GM23338 (cell line): ENCODE measurements around the gene AKNA. TPM values are rescaled to one million over a fixed set of nuclear protein-coding genes. Genes with fewer than 3 reads are reported as not detected.

ENCODE experiments used
- ATAC-seq: fragments of 200-7000 bp; cut with Tn5 transposase; 3 replicates; pipeline ENCODE4 v1.9.1; 2020
- DNase-seq: peaks from one replicate; pipeline ENCODE4 v3.0.0-alpha.2; 2015; ENCODE audit warnings: low spot score
- H2AFZ ChIP-seq: fragments of 200-600 bp; sonication (generic); 2 replicates; pipeline ENCODE4 v1.8.0; 2016; ENCODE audit warnings: antibody characterized with exemption, mild to moderate bottlenecking, moderate library complexity
- H3F3A ChIP-seq: fragments of 200-600 bp; sonication (generic); replicated peaks from 2 replicates; pipeline ENCODE4 v1.8.0; 2017; ENCODE audit warnings: antibody characterized with exemption, mixed run types, low read depth
- H3K27ac ChIP-seq: fragments of 200-600 bp; sonication (generic); 2 replicates; pipeline ENCODE4 v1.6.1; 2016; ENCODE audit warnings: low read depth
- H3K27me3 ChIP-seq: fragments of 200-600 bp; sonication (generic); 2 replicates; pipeline ENCODE4 v1.8.0; 2016; ENCODE audit warnings: mild to moderate bottlenecking, mixed run types, moderate library complexity; ENCODE audit not compliant: insufficient read depth
- H3K36me3 ChIP-seq: fragments of 200-600 bp; sonication (generic); 2 replicates; pipeline ENCODE4 v1.8.0; 2016; ENCODE audit warnings: mild to moderate bottlenecking; ENCODE audit not compliant: insufficient read depth
- H3K4me1 ChIP-seq: fragments of 200-600 bp; sonication (generic); 2 replicates; pipeline ENCODE4 v1.8.0; 2016; ENCODE audit warnings: mild to moderate bottlenecking, moderate library complexity; ENCODE audit not compliant: insufficient read depth
- H3K4me2 ChIP-seq: fragments of 200-600 bp; sonication (generic); 2 replicates; pipeline ENCODE4 v1.7.1; 2017; ENCODE audit warnings: mixed run types
- H3K4me3 ChIP-seq: fragments of 200-600 bp; sonication (generic); 2 replicates; pipeline ENCODE4 v1.6.1; 2016; ENCODE audit warnings: mixed run types
- H3K79me2 ChIP-seq: fragments of 200-600 bp; sonication (generic); replicated peaks from 2 replicates; pipeline ENCODE4 v1.8.0; 2017; ENCODE audit warnings: mild to moderate bottlenecking; ENCODE audit not compliant: insufficient read depth
- H3K9me2 ChIP-seq: fragments of 200-600 bp; sonication (generic); 2 replicates; pipeline ENCODE4 v1.8.0; 2017; ENCODE audit not compliant: insufficient read depth
- H4K20me1 ChIP-seq: fragments of 200-600 bp; sonication (generic); replicated peaks from 2 replicates; pipeline ENCODE4 v1.8.0; 2017; ENCODE audit warnings: mild to moderate bottlenecking; ENCODE audit not compliant: insufficient read depth
- H3K27ac Mint-ChIP-seq: 2 replicates; pipeline ENCODE4 v1.8.0; 2020; ENCODE audit warnings: inconsistent platforms, mild to moderate bottlenecking, moderate library complexity, mixed read lengths
- H3K27me3 Mint-ChIP-seq: 3 replicates; pipeline ENCODE4 v1.8.0; 2022; ENCODE audit warnings: low read depth, mild to moderate bottlenecking, moderate library complexity, mixed read lengths, inconsistent platforms; ENCODE audit not compliant: insufficient read depth, poor library complexity
- H3K36me3 Mint-ChIP-seq: 3 replicates; pipeline ENCODE4 v1.8.0; 2021; ENCODE audit warnings: low read depth, mild to moderate bottlenecking, inconsistent platforms, moderate library complexity, mixed read lengths
- H3K4me1 Mint-ChIP-seq: 3 replicates; pipeline ENCODE4 v1.8.0; 2020; ENCODE audit warnings: mild to moderate bottlenecking, inconsistent platforms, mixed read lengths
- H3K4me3 Mint-ChIP-seq: 3 replicates; pipeline ENCODE4 v1.8.0; 2021; ENCODE audit warnings: moderate library complexity, mild to moderate bottlenecking, inconsistent platforms, mixed read lengths
- H3K9me3 Mint-ChIP-seq: 3 replicates; pipeline ENCODE4 v1.8.0; 2020; ENCODE audit warnings: moderate library complexity, mild to moderate bottlenecking, inconsistent platforms, mixed read lengths
- CREB1 ChIP-seq: fragments of 250-450 bp; sonication (Bioruptor Pico); IDR thresholded peaks from 2 replicates; pipeline ENCODE4 v1.5.0; 2020; ENCODE audit warnings: low read depth, mild to moderate bottlenecking, moderate library complexity
- EZH2 ChIP-seq: fragments of 200-600 bp; sonication (generic); IDR thresholded peaks from one replicate; pipeline ENCODE4 v1.8.0; 2017; ENCODE audit warnings: antibody characterized with exemption, mild to moderate bottlenecking, low read depth; ENCODE audit not compliant: unreplicated experiment
- EZH2phosphoT487 ChIP-seq: fragments of 200-600 bp; sonication (generic); IDR thresholded peaks from one replicate; pipeline ENCODE4 v1.8.1; 2018; ENCODE audit warnings: antibody characterized with exemption; ENCODE audit not compliant: unreplicated experiment
- JUNB ChIP-seq: IDR thresholded peaks from one replicate; pipeline ENCODE4 v1.6.1; 2016; ENCODE audit warnings: antibody characterized with exemption; ENCODE audit not compliant: unreplicated experiment
- NANOG ChIP-seq: IDR thresholded peaks from 2 replicates; pipeline ENCODE4 v1.6.1; 2016; ENCODE audit warnings: antibody characterized with exemption, borderline replicate concordance
- POLR2AphosphoS5 ChIP-seq: IDR thresholded peaks from 2 replicates; pipeline ENCODE4 v1.6.1; 2016; ENCODE audit warnings: antibody characterized with exemption, low read depth
- STAT1 ChIP-seq: IDR thresholded peaks from one replicate; pipeline ENCODE4 v1.6.1; 2016; ENCODE audit warnings: antibody characterized with exemption; ENCODE audit not compliant: unreplicated experiment
- ZNF114 ChIP-seq: fragments of 250-450 bp; sonication (Bioruptor Pico); IDR thresholded peaks from 2 replicates; pipeline ENCODE4 v1.5.0; 2020; ENCODE audit warnings: mild to moderate bottlenecking, moderate library complexity
- ZNF331 ChIP-seq: fragments of 250-450 bp; sonication (Bioruptor Pico); IDR thresholded peaks from 2 replicates; pipeline ENCODE4 v1.5.0; 2020; ENCODE audit warnings: low read depth, mild to moderate bottlenecking, moderate library complexity
- polyA plus RNA-seq: library from polyadenylated mRNA; unstranded; fragments of >200 nt; fragmentation: Nextera tagmentation; extraction: Ambion mirVana; gene quantifications from 2 replicates; pipeline ENCODE4 v1.2.1, GENCODE V29; 2016
- total RNA-seq: library from RNA; depleted of rRNA; stranded (reverse); fragments of >200 nt; shearing (Covaris generic); gene quantifications from 2 replicates; pipeline ENCODE4 v1.2.3, GENCODE V29; 2014
- TF ChIP-seq, protein P1 (sequence below): IDR thresholded peaks from 2 replicates; pipeline ENCODE4 v1.6.1; 2016; ENCODE audit warnings: antibody characterized with exemption
- TF ChIP-seq, protein P2 (sequence below), 2 experiments: fragments of 200-600 bp in 1 of 2; sonication (generic) in 1 of 2; conservative IDR thresholded peaks; 2 replicates each; pipeline versions ENCODE4 v1.5.1 to v1.6.1; 2016 to 2017; ENCODE audit warnings: antibody characterized with exemption in 2 of 2, low read depth in 2 of 2, mild to moderate bottlenecking in 2 of 2, moderate library complexity in 1 of 2
- TF ChIP-seq, protein P3 (sequence below): fragments of 250-450 bp; sonication (Bioruptor Pico); IDR thresholded peaks from 2 replicates; pipeline ENCODE4 v1.5.0; 2020; ENCODE audit warnings: mild to moderate bottlenecking, moderate library complexity
- TF ChIP-seq, protein P4 (sequence below): IDR thresholded peaks from one replicate; pipeline ENCODE4 v1.6.1; 2018; ENCODE audit warnings: antibody characterized with exemption; ENCODE audit not compliant: unreplicated experiment

AKNA gene
- total and polyA plus RNA-seq, 2 experiments from 2014 or later, result 9.0 to 28.1 TPM

DNA sequence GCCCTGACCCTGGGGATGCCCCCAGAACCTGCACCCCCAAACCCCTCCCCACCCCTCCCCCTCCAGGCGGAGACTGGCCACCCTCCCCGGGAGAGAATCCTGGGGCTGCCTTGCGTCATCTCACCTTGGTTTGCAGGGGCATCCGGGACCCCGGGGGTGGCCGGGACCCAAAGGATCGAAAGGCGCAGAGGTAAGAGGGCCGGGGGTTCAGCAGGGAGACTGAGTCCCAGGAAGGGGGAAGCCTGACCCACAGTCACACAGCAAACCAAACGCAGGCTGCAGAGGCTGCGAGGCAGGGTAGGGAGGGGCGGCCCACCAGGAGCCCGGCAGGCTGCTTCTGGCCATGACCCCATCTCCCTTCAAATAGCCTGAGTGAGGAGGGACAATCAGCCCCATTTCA lies 98.7 kb downstream of the AKNA start:
- Histone ChIP-seq H3K4me3 (no peak overlapping the region), H4K20me1 (no peaks in the 10 kb centered on the region), H3K27me3 (no peaks in the 10 kb centered on the region), H3K4me2 (no peak overlapping the region), H3K9me2 (no peaks in the 10 kb centered on the region), H3K27ac (no peak overlapping the region), H3K4me1 (peaks cover 7% of the 10 kb centered on the region), H2AFZ (no peak overlapping the region), H3K36me3 (peaks cover 12% of the 10 kb centered on the region; the same call in 1 of the 2 replicates), H3K79me2 (no peaks in the 10 kb centered on the region), H3F3A (no peaks in the 10 kb centered on the region)
- TF ChIP-seq NANOG (no peak), CREB1 (no peak), JUNB (no peak), STAT1 (no peak), EZH2 (no peak), ZNF114 (CRISPR knock-in tag) (no peak), EZH2phosphoT487 (no peak), POLR2AphosphoS5 (no peak), ZNF331 (CRISPR knock-in tag) (no peak)
- TF ChIP-seq, protein P1, sequence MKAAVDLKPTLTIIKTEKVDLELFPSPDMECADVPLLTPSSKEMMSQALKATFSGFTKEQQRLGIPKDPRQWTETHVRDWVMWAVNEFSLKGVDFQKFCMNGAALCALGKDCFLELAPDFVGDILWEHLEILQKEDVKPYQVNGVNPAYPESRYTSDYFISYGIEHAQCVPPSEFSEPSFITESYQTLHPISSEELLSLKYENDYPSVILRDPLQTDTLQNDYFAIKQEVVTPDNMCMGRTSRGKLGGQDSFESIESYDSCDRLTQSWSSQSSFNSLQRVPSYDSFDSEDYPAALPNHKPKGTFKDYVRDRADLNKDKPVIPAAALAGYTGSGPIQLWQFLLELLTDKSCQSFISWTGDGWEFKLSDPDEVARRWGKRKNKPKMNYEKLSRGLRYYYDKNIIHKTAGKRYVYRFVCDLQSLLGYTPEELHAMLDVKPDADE, result no peak
- TF ChIP-seq, protein P2, sequence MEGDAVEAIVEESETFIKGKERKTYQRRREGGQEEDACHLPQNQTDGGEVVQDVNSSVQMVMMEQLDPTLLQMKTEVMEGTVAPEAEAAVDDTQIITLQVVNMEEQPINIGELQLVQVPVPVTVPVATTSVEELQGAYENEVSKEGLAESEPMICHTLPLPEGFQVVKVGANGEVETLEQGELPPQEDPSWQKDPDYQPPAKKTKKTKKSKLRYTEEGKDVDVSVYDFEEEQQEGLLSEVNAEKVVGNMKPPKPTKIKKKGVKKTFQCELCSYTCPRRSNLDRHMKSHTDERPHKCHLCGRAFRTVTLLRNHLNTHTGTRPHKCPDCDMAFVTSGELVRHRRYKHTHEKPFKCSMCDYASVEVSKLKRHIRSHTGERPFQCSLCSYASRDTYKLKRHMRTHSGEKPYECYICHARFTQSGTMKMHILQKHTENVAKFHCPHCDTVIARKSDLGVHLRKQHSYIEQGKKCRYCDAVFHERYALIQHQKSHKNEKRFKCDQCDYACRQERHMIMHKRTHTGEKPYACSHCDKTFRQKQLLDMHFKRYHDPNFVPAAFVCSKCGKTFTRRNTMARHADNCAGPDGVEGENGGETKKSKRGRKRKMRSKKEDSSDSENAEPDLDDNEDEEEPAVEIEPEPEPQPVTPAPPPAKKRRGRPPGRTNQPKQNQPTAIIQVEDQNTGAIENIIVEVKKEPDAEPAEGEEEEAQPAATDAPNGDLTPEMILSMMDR (conservative IDR thresholded peaks at IDR 0.05; ENCODE audit: low read depth in 2 of 2), result no peak
- TF ChIP-seq, protein P3, sequence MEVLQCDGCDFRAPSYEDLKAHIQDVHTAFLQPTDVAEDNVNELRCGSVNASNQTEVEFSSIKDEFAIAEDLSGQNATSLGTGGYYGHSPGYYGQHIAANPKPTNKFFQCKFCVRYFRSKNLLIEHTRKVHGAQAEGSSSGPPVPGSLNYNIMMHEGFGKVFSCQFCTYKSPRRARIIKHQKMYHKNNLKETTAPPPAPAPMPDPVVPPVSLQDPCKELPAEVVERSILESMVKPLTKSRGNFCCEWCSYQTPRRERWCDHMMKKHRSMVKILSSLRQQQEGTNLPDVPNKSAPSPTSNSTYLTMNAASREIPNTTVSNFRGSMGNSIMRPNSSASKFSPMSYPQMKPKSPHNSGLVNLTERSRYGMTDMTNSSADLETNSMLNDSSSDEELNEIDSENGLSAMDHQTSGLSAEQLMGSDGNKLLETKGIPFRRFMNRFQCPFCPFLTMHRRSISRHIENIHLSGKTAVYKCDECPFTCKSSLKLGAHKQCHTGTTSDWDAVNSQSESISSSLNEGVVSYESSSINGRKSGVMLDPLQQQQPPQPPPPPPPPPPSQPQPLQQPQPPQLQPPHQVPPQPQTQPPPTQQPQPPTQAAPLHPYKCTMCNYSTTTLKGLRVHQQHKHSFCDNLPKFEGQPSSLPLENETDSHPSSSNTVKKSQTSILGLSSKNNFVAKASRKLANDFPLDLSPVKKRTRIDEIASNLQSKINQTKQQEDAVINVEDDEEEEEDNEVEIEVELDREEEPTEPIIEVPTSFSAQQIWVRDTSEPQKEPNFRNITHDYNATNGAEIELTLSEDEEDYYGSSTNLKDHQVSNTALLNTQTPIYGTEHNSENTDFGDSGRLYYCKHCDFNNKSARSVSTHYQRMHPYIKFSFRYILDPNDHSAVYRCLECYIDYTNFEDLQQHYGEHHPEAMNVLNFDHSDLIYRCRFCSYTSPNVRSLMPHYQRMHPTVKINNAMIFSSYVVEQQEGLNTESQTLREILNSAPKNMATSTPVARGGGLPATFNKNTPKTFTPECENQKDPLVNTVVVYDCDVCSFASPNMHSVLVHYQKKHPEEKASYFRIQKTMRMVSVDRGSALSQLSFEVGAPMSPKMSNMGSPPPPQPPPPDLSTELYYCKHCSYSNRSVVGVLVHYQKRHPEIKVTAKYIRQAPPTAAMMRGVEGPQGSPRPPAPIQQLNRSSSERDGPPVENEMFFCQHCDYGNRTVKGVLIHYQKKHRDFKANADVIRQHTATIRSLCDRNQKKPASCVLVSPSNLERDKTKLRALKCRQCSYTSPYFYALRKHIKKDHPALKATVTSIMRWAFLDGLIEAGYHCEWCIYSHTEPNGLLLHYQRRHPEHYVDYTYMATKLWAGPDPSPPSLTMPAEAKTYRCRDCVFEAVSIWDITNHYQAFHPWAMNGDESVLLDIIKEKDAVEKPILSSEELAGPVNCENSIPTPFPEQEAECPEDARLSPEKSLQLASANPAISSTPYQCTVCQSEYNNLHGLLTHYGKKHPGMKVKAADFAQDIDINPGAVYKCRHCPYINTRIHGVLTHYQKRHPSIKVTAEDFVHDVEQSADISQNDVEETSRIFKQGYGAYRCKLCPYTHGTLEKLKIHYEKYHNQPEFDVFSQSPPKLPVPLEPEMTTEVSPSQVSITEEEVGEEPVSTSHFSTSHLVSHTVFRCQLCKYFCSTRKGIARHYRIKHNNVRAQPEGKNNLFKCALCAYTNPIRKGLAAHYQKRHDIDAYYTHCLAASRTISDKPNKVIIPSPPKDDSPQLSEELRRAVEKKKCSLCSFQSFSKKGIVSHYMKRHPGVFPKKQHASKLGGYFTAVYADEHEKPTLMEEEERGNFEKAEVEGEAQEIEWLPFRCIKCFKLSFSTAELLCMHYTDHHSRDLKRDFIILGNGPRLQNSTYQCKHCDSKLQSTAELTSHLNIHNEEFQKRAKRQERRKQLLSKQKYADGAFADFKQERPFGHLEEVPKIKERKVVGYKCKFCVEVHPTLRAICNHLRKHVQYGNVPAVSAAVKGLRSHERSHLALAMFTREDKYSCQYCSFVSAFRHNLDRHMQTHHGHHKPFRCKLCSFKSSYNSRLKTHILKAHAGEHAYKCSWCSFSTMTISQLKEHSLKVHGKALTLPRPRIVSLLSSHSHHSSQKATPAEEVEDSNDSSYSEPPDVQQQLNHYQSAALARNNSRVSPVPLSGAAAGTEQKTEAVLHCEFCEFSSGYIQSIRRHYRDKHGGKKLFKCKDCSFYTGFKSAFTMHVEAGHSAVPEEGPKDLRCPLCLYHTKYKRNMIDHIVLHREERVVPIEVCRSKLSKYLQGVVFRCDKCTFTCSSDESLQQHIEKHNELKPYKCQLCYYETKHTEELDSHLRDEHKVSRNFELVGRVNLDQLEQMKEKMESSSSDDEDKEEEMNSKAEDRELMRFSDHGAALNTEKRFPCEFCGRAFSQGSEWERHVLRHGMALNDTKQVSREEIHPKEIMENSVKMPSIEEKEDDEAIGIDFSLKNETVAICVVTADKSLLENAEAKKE (CRISPR knock-in tag), result no peak
- TF ChIP-seq, protein P4, sequence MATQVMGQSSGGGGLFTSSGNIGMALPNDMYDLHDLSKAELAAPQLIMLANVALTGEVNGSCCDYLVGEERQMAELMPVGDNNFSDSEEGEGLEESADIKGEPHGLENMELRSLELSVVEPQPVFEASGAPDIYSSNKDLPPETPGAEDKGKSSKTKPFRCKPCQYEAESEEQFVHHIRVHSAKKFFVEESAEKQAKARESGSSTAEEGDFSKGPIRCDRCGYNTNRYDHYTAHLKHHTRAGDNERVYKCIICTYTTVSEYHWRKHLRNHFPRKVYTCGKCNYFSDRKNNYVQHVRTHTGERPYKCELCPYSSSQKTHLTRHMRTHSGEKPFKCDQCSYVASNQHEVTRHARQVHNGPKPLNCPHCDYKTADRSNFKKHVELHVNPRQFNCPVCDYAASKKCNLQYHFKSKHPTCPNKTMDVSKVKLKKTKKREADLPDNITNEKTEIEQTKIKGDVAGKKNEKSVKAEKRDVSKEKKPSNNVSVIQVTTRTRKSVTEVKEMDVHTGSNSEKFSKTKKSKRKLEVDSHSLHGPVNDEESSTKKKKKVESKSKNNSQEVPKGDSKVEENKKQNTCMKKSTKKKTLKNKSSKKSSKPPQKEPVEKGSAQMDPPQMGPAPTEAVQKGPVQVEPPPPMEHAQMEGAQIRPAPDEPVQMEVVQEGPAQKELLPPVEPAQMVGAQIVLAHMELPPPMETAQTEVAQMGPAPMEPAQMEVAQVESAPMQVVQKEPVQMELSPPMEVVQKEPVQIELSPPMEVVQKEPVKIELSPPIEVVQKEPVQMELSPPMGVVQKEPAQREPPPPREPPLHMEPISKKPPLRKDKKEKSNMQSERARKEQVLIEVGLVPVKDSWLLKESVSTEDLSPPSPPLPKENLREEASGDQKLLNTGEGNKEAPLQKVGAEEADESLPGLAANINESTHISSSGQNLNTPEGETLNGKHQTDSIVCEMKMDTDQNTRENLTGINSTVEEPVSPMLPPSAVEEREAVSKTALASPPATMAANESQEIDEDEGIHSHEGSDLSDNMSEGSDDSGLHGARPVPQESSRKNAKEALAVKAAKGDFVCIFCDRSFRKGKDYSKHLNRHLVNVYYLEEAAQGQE, result no peak
- H3K36me3 Mint-ChIP-seq, result peaks cover 19% of the 10 kb centered on the region
- H3K27ac Mint-ChIP-seq, result no peak overlapping the region
- no peak for DNase-seq
- H3K9me3 Mint-ChIP-seq, result no peaks in the 10 kb centered on the region; the same call in 1 of the 3 replicates
- no peak overlapping the region for H3K4me3 Mint-ChIP-seq
- ATAC-seq, result no peak
- peaks cover 23% of the 10 kb centered on the region for H3K4me1 Mint-ChIP-seq
- no peaks in the 10 kb centered on the region for H3K27me3 Mint-ChIP-seq
